Activated CD4-positive, alpha-beta T cell treated with anti-CD3 and anti-CD28 coated beads, Interleukin-2, amount 50 U/mL, for 1 hour (primary cell): ENCODE measurements around the gene SCYL1.

Source experiments
- DNase-seq: peaks from one replicate; pipeline ENCODE4 v3.0.0-alpha.2; 2020

The SCYL1 gene

GRCh38 chr11:65537620-65538231, 12.8 kb downstream of the SCYL1 start:
- DNase-seq = no peak

- no peak for DNase-seq
Observed at GRCh38 chr11:65538232-65538914, 13.5 kb downstream of the SCYL1 start.

- no peak for DNase-seq
Observed at GRCh38 chr11:65538915-65539743, 14.2 kb downstream of the SCYL1 start.

GRCh38 chr11:65539744-65540289, 14.9 kb downstream of the SCYL1 start:
- no peak for DNase-seq

GRCh38 chr11:65540290-65541092, 15.6 kb downstream of the SCYL1 start:
- peak; percentile 87 for DNase-seq

- no peak for DNase-seq
Observed at GRCh38 chr11:65541093-65541982, 16.5 kb downstream of the SCYL1 start.

GRCh38 chr11:65542738-65543390, 18.0 kb downstream of the SCYL1 start:
- no peak for DNase-seq

- no peak for DNase-seq
Observed at GRCh38 chr11:65545853-65546216, 21.0 kb downstream of the SCYL1 start.

GRCh38 chr11:65546217-65546958, 21.5 kb downstream of the SCYL1 start:
- peak; percentile 99 for DNase-seq

GRCh38 chr11:65547446-65548125, 22.7 kb downstream of the SCYL1 start:
- DNase-seq = peak; percentile 25

GRCh38 chr11:65548395-65548794, 23.5 kb downstream of the SCYL1 start:
- DNase-seq = no peak

GRCh38 chr11:65549096-65549495, 24.2 kb downstream of the SCYL1 start:
- no peak for DNase-seq

GRCh38 chr11:65551572-65552387, 26.9 kb downstream of the SCYL1 start:
- DNase-seq = peak; percentile 64

GRCh38 chr11:65552388-65552951, 27.6 kb downstream of the SCYL1 start:
- no peak for DNase-seq

GRCh38 chr11:65553301-65554001, 28.6 kb downstream of the SCYL1 start:
- peak; percentile 74 for DNase-seq

- DNase-seq = no peak
Observed at GRCh38 chr11:65554057-65554818, 29.4 kb downstream of the SCYL1 start.

GRCh38 chr11:65554842-65555430, 30.1 kb downstream of the SCYL1 start:
- no peak for DNase-seq
